Daoy (cell line): ENCODE results near the gene EMX2. TPM values are rescaled to one million over a fixed set of nuclear protein-coding genes. Genes with fewer than 3 reads are reported as not detected.

Source experiments
- total RNA-seq: library from RNA; depleted of rRNA; stranded (reverse); fragments of >200 nt; shearing (Covaris generic); gene quantifications from 2 replicates; pipeline ENCODE4 v1.2.3, GENCODE V29; 2014; rRNA removed

EMX2 gene
- total RNA-seq, 1 experiment from 2014 or later, result 0.57 TPM

Other genes starting within 250 kb of the EMX2 start
- gene PDZD8, start 167.3 kb upstream of the EMX2 start, total RNA-seq, result 12.6 and 13.2 TPM in 2 replicates